Neural progenitor cell (in vitro differentiated cells): Measurements from ENCODE around the gene PPP2R5A. TPM values are rescaled to one million over a fixed set of nuclear protein-coding genes. Genes with fewer than 3 reads are reported as not detected.
"Not testable (repeated sequence)": the region's sequence is repeated elsewhere in the genome, so short reads cannot be mapped to it uniquely, and the experiment has no call there.

Experiments
- DNase-seq: peaks from one replicate; pipeline ENCODE4 v3.0.0-alpha.2; 2016; ENCODE audit warnings: low spot score
- H2AFZ ChIP-seq: fragments of 200-600 bp; sonication (generic); replicated peaks from 2 replicates; pipeline ENCODE4 v1.6.1; 2016; ENCODE audit warnings: antibody characterized with exemption
- H3F3A ChIP-seq: fragments of 200-600 bp; sonication (generic); 2 replicates; pipeline ENCODE4 v1.6.1; 2016; ENCODE audit warnings: antibody characterized with exemption, low read depth
- H3K27ac ChIP-seq: fragments of 200-600 bp; sonication (generic); 2 replicates; pipeline ENCODE4 v1.5.1; 2016; ENCODE audit warnings: mild to moderate bottlenecking
- H3K27me3 ChIP-seq: fragments of 200-600 bp; sonication (generic); 2 replicates; pipeline ENCODE4 v1.6.1; 2016; ENCODE audit warnings: mild to moderate bottlenecking, moderate library complexity
- H3K36me3 ChIP-seq: fragments of 200-600 bp; sonication (generic); 2 replicates; pipeline ENCODE4 v1.5.1; 2016
- H3K4me1 ChIP-seq: fragments of 200-600 bp; sonication (generic); 2 replicates; pipeline ENCODE4 v1.6.1; 2016; ENCODE audit warnings: mixed run types
- H3K4me2 ChIP-seq: fragments of 200-600 bp; sonication (generic); 2 replicates; pipeline ENCODE4 v1.6.1; 2016
- H3K4me3 ChIP-seq: fragments of 200-600 bp; sonication (generic); 2 replicates; pipeline ENCODE4 v1.5.1; 2016
- H3K79me2 ChIP-seq: fragments of 200-600 bp; sonication (generic); 2 replicates; pipeline ENCODE4 v1.6.1; 2016; ENCODE audit warnings: low read depth
- H3K9ac ChIP-seq: fragments of 200-600 bp; sonication (generic); 2 replicates; pipeline ENCODE4 v1.6.1; 2016
- H3K9me3 ChIP-seq: fragments of 200-600 bp; sonication (generic); 2 replicates; pipeline ENCODE4 v1.5.1; 2016; ENCODE audit warnings: low read depth
- H4K20me1 ChIP-seq: fragments of 200-600 bp; sonication (generic); 2 replicates; pipeline ENCODE4 v1.6.1; 2016; ENCODE audit warnings: low read depth
- H3K27ac Mint-ChIP-seq: 3 replicates; pipeline ENCODE4 v1.8.0; 2021; ENCODE audit warnings: mixed read lengths
- H3K27me3 Mint-ChIP-seq: 2 replicates; pipeline ENCODE4 v1.8.0; 2022; ENCODE audit warnings: low read depth, mild to moderate bottlenecking, inconsistent platforms, moderate library complexity, mixed read lengths; ENCODE audit not compliant: insufficient read depth
- H3K36me3 Mint-ChIP-seq: 3 replicates; pipeline ENCODE4 v1.8.0; 2021; ENCODE audit warnings: mixed read lengths
- H3K4me1 Mint-ChIP-seq: 3 replicates; pipeline ENCODE4 v1.8.0; 2021; ENCODE audit warnings: mixed read lengths
- H3K4me3 Mint-ChIP-seq: 3 replicates; pipeline ENCODE4 v1.8.0; 2021; ENCODE audit warnings: mild to moderate bottlenecking, moderate library complexity, mixed read lengths
- H3K9me3 Mint-ChIP-seq: 3 replicates; pipeline ENCODE4 v1.8.0; 2020; ENCODE audit warnings: mixed read lengths
- CTCF ChIP-seq: fragments of 200-600 bp; sonication (generic); IDR thresholded peaks from 2 replicates; pipeline ENCODE4 v1.5.1; 2017; ENCODE audit warnings: antibody characterized with exemption, mild to moderate bottlenecking
- EZH2 ChIP-seq: fragments of 200-600 bp; sonication (generic); IDR thresholded peaks from 2 replicates; pipeline ENCODE4 v1.6.1; 2017; ENCODE audit warnings: antibody characterized with exemption, mild to moderate bottlenecking, moderate library complexity
- EZH2phosphoT487 ChIP-seq: fragments of 200-600 bp; sonication (generic); IDR thresholded peaks from 2 replicates; pipeline ENCODE4 v1.6.1; 2017; ENCODE audit warnings: antibody characterized with exemption
- total RNA-seq: library from RNA; depleted of rRNA; stranded (reverse); fragments of >200 nt; gene quantifications from 2 replicates; pipeline ENCODE4 v1.2.3, GENCODE V29; 2015; ENCODE audit warnings: low replicate concordance

PPP2R5A gene
- total RNA-seq, 1 donor from 2014 or later: 27.9 TPM

- no peaks in the 10 kb centered on the region for H3K9me3 ChIP-seq
- TF ChIP-seq EZH2phosphoT487 (no peak), EZH2 (no peak)
- H3K79me2 ChIP-seq: peaks cover 16% of the 10 kb centered on the region
- no peak for DNase-seq
- no peak overlapping the region for H3K4me2 ChIP-seq
- no peaks in the 10 kb centered on the region for H4K20me1 ChIP-seq
- no peak overlapping the region for H3K27ac Mint-ChIP-seq
- H3K36me3 Mint-ChIP-seq: peaks cover 11% of the 10 kb centered on the region
- peaks cover 2% of the 10 kb centered on the region for H3K27me3 Mint-ChIP-seq
- no peaks in the 10 kb centered on the region for H3K27me3 ChIP-seq
- H3K27ac ChIP-seq: no peak overlapping the region
- peaks cover 9% of the 10 kb centered on the region for H3K9me3 Mint-ChIP-seq
- no peak overlapping the region for H3K9ac ChIP-seq
- no peak overlapping the region for H3K4me3 Mint-ChIP-seq
- H3K4me3 ChIP-seq: no peak overlapping the region
- no peaks in the 10 kb centered on the region for H3F3A ChIP-seq
- H3K36me3 ChIP-seq: no peaks in the 10 kb centered on the region
- H3K4me1 Mint-ChIP-seq: no peaks in the 10 kb centered on the region
- H3K4me1 ChIP-seq: no peaks in the 10 kb centered on the region
- no peak overlapping the region for H2AFZ ChIP-seq
These were observed 17.7 kb downstream of the PPP2R5A start for GRCh38 chr1:212302745-212303383.

GRCh38 chr1:212305342-212305741 lies 20.1 kb downstream of the PPP2R5A start:
- Mint-ChIP-seq H3K4me3 (no peak overlapping the region), H3K4me1 (peaks cover 5% of the 10 kb centered on the region), H3K27me3 (peaks cover 2% of the 10 kb centered on the region), H3K27ac (no peak overlapping the region), H3K9me3 (peaks cover 9% of the 10 kb centered on the region), H3K36me3 (peaks cover 14% of the 10 kb centered on the region)
- no peak overlapping the region for H3K4me2 ChIP-seq
- no peaks in the 10 kb centered on the region for H3K27me3 ChIP-seq
- TF ChIP-seq EZH2phosphoT487: no peak
- TF ChIP-seq CTCF: no peak
- TF ChIP-seq EZH2: no peak
- no peaks in the 10 kb centered on the region for H3K9me3 ChIP-seq
- H3F3A ChIP-seq: peaks cover 17% of the 10 kb centered on the region
- no peak for DNase-seq
- H4K20me1 ChIP-seq: peaks cover 10% of the 10 kb centered on the region
- H3K4me1 ChIP-seq: peaks cover 14% of the 10 kb centered on the region
- no peak overlapping the region for H3K9ac ChIP-seq
- H3K4me3 ChIP-seq: no peak overlapping the region
- H3K79me2 ChIP-seq: peaks cover 19% of the 10 kb centered on the region
- H3K27ac ChIP-seq: no peak overlapping the region
- no peaks in the 10 kb centered on the region for H3K36me3 ChIP-seq
- no peak overlapping the region for H2AFZ ChIP-seq

GRCh38 chr1:212305984-212306452 lies 20.8 kb downstream of the PPP2R5A start:
- H3F3A ChIP-seq: peaks cover 24% of the 10 kb centered on the region
- H3K27me3 ChIP-seq, H3K27ac Mint-ChIP-seq, H3K9me3 Mint-ChIP-seq, H3K4me1 Mint-ChIP-seq, H3K9me3 ChIP-seq, H3K27ac ChIP-seq, H2AFZ ChIP-seq, H3K4me3 ChIP-seq, H3K9ac ChIP-seq, H3K36me3 ChIP-seq, H3K4me3 Mint-ChIP-seq, H3K27me3 Mint-ChIP-seq: not testable (repeated sequence)
- H3K4me2 ChIP-seq: peak overlapping the region; percentile 37
- peaks cover 16% of the 10 kb centered on the region for H3K79me2 ChIP-seq
- peaks cover 17% of the 10 kb centered on the region for H4K20me1 ChIP-seq
- H3K36me3 Mint-ChIP-seq: peaks cover 14% of the 10 kb centered on the region
- peak; percentile 36 for DNase-seq
- H3K4me1 ChIP-seq: peaks cover 19% of the 10 kb centered on the region

GRCh38 chr1:212309967-212310366 lies 24.8 kb downstream of the PPP2R5A start:
- Histone ChIP-seq H3K4me1 (peaks cover 19% of the 10 kb centered on the region), H3K9ac (no peak overlapping the region), H3K27me3 (no peaks in the 10 kb centered on the region), H3K4me3 (no peak overlapping the region), H3K36me3 (no peaks in the 10 kb centered on the region), H3K27ac (no peak overlapping the region), H4K20me1 (peaks cover 18% of the 10 kb centered on the region), H3K9me3 (no peaks in the 10 kb centered on the region), H3F3A (peaks cover 24% of the 10 kb centered on the region), H2AFZ (no peak overlapping the region), H3K4me2 (peak overlapping the region; percentile 58), H3K79me2 (peaks cover 30% of the 10 kb centered on the region)
- no peak overlapping the region for H3K27ac Mint-ChIP-seq
- DNase-seq: peak; percentile 52
- peaks cover 8% of the 10 kb centered on the region for H3K4me1 Mint-ChIP-seq
- H3K27me3 Mint-ChIP-seq: peaks cover 2% of the 10 kb centered on the region
- peak; percentile 91 for TF ChIP-seq EZH2phosphoT487
- no peak for TF ChIP-seq EZH2
- H3K9me3 Mint-ChIP-seq: peaks cover 13% of the 10 kb centered on the region
- H3K36me3 Mint-ChIP-seq: peaks cover 14% of the 10 kb centered on the region
- H3K4me3 Mint-ChIP-seq: no peak overlapping the region
